G401.6 (cell line): Measurements from ENCODE around the gene FXYD6.

ENCODE experiments used
- FAIRE-seq: peaks from 2 replicates; lab custom pipeline; 2012; peaks lifted over from hg19 to GRCh38; lab: Jason Lieb, UNC

Gene FXYD6

DNA sequence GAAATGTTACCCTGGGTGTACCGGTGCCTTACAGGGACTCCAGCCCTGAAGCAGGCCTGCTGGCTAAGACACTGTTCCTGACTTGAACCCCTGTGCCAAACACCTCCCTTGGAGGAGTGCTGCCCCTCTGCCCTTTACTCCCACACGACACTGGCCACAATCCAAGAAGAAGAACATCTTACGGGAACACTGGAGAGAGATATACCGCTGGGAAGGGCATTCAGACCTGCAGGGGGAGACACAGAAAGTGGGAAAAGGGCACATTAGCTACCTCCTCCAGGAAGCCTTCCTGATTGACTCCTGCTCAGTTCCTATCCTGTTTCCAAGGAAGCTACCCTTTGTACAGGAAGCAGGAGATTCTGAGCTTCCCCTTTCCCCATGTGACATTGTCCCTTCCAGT, 34.1 kb upstream of the FXYD6 start:
- no peak for FAIRE-seq

DNA sequence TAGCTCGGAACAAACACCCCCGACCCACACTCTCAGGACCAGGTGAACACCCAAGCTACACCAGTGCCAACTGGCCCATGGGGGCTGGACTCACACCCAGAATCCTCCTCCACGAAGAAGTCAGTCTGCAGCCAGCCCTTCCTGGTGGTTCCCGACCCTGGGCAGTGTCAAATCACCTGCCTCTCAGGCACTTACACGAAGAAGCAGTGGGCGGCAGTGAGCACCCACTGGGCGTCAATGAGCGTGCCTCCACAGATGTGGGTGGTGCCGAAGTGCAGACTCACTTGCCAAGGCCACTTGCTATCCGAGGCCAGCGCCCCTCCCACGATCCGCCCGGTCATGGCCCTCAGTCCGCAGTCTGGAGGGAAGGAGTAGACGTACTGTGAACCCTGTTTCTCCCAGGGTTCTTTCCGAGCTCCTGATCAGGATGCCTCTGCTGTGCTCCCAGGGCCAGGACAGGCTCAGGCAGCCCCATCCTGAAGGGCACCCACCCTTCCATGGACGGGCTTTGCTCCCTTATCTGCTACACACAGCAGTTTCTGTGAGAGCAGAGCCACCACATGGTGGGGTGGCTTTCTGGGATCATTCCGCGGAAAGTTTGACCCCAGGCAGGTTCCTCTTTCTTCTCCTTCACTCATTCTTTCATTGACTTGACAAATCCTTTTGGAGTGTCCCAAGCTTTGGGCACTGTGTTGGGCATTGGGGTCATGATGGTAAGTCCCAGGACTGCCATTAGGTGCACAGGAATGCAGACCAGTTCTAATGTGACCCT, 33.3 kb upstream of the FXYD6 start:
- FAIRE-seq = no peak

GRCh38 chr11:117908959-117909610, 32.6 kb upstream of the FXYD6 start:
- no peak for FAIRE-seq

GRCh38 chr11:117908109-117908895, 31.8 kb upstream of the FXYD6 start:
- no peak for FAIRE-seq

DNA sequence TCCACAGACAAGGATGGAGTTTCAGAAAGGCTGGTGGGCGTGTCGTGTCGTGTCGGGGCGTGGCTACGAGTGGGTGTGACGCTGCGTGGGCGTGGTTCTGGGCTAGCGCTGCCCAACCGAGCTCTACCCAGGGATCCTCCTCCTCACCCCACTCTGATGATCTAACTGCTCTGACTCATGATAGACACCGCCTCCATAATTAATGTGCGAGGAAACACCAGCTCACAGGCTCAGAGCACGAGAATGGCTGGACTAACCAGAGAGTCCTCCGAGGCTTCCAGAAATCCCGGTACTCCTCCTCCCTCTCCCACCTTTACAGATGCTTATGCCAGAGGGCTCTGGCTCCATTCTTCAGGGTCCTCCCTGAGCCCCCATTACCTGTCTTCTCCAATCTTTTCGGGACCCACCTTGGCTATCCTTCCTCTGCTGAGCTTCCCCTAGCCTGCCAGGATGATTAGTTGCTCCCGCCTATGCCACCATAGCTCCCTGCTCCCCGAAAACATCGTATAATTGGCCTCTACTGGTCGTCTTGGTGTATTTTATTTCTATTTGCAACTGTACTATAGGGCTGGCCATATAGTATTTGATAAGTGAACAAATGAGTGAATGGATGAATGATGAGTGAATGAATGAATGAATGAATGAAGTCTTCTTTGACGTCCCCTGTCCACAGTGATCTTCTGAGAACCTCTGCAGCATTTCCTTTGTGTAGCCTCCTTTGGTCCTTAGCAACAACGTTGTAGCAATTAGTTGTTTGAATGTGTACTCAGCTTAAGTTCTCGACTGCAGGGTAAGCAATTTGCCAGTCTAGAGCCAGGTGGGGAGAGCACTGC, 31.0 kb upstream of the FXYD6 start:
- FAIRE-seq = no peak

GRCh38 chr11:117906710-117907109, 30.3 kb upstream of the FXYD6 start:
- FAIRE-seq = no peak

GRCh38 chr11:117906126-117906525, 29.7 kb upstream of the FXYD6 start:
- FAIRE-seq = no peak

GRCh38 chr11:117905524-117905923, 29.1 kb upstream of the FXYD6 start:
- no peak for FAIRE-seq

- no peak for FAIRE-seq
Observed at GRCh38 chr11:117903505-117904382, 27.3 kb upstream of the FXYD6 start.

GRCh38 chr11:117902001-117902845, 25.8 kb upstream of the FXYD6 start:
- FAIRE-seq = no peak

DNA sequence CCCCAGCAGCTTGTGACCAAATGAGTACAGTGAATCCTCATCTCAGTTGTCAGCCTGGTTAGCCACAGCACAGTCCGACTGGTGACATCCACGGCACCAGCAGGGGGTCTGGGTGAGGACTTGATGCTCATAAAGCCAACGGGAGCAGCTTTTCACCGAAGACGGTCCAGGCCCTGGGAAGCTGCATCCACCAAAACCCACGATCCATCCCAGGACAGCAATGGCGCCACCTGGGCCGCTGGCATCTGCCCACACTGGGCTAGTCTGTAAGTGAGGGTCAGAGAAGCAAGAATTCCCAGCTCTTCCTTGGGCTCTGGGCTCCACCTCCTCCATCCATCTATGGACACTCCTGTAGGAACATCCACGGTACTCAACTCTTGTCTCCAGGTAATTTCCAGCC, 25.1 kb upstream of the FXYD6 start:
- no peak for FAIRE-seq

- FAIRE-seq = no peak
Observed at GRCh38 chr11:117900720-117901440, 24.4 kb upstream of the FXYD6 start.

DNA sequence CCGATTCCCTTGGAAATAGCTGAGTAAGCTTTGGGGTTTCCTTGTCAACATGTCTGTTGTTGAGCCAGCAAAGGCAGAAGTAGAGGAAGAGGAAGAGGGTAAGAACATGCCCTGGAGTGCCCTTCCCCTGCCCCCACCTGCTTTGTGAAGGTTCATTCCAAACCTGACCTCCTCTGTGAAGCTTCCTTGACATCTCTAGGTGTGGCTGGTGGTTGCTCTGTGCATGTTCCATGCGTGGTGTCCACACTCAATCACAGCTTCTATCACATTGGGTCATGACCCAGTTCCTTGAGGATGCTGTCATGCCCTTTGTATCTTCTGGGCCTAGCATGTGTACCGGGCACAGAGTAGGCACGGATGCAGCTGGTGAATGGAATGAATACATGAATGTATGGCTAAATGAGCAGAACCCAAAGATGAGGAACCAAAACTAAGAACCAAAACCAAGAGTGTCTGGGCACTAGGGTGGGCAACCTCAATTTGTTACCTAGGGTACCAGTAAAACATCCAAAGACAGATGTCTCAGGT, 23.7 kb upstream of the FXYD6 start:
- no peak for FAIRE-seq

DNA sequence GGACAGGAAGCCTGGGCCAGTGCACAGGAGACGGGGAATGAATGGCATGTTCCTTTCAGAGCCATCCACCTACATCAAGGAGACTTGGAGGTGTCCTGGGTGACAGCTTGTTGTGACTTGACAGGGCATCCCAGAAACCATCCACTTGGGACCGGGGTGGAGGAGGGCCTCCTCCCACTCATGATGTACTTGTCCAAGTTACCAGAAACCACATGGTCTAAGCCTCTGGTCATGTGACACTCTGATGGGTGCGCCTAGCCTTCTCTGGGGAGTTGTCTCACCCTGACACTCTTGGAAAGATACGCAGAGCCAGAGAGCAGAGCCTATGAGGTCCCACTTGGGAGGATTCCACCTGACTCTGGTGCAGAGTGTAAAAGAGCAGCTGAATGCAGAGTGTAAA, 21.6 kb upstream of the FXYD6 start:
- no peak for FAIRE-seq

GRCh38 chr11:117892651-117893050, 16.2 kb upstream of the FXYD6 start:
- no peak for FAIRE-seq

DNA sequence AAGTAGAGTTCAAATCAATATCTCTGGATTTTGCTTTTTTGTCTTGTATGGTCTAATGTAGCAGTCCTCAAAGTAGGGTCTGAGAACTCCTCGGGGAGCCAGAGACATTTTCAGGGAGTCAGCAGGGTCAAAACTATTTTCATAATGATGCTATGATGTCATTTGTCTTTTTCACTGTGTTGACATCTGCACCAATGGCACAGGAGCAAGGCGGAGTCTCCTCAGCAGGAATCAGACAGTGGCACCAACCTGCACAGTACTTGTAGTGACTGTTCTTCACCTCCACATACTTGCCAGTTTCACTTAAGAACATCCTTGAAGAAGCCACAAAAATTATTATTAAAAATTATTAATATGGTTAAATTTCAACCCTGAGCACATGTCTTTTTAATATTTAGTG, 14.9 kb upstream of the FXYD6 start:
- no peak for FAIRE-seq

DNA sequence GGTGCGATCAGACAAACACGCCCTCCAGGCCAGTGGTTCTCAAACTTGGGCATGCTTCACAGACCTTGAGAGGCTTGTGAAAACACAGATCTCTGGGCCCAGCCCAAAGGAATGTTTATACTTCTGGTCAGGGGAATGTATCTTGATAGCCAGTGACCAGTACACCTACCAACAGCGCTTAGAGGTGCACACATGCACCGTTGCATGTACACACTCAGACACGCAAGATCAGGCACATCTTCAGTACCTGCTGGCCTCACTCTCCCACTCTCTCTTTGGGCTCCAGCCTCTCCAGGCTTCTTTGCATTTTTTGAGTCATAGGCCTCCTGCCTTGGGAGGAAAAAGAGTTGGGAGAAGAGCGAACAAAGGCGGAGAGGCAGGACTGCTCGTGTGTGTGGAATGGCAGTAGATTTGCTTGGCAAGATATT, 11.7 kb upstream of the FXYD6 start:
- no peak for FAIRE-seq

GRCh38 chr11:117887431-117888138, 11.1 kb upstream of the FXYD6 start:
- FAIRE-seq = no peak

DNA sequence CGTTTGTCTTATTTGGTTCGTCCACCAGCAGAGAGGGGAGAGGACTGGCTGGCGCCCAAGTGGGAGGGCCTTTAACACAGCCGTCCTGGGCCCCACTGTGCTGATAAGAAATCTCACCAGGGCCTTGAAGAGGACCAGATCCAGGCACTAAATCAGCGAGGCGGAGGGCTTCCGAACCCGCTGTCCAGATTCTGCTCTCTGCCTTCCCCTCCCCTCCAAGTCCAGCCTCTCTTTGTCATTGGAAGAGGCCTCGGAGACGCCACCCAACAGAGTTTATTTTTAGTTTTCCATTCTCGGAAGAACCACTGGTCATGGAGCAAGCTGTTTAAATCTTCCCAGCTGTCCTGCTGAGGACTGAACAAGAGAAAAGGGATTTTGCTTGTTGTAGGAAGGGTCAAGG, 9.3 kb upstream of the FXYD6 start:
- FAIRE-seq = no peak
